HepG2 (cell line): Measurements from ENCODE around the gene ZFP42. TPM values are rescaled to one million over a fixed set of nuclear protein-coding genes. Genes with fewer than 3 reads are reported as not detected.

Experiments
- ATAC-seq: fragments of 200-7000 bp; cut with Tn5 transposase; 3 replicates; pipeline ENCODE4 v1.9.1; 2020; ENCODE audit warnings: mild to moderate bottlenecking, moderate library complexity
- BruUV-seq: library from RNA; stranded (reverse); fragments of 400-500 nt; replicated peaks from 2 replicates; lab custom pipeline; 2021; lab: Mats Ljungman, UMichigan
- CTCF ChIA-PET: fragments of 300-600 bp; formaldehyde crosslinking; extraction: SDS; loops from one replicate; lab custom pipeline; 2021; ENCODE audit warnings: low total read pairs, inconsistent platforms, low intra/inter-chr PET ratio; lab: Yijun Ruan, JAX
- POLR2A ChIA-PET: fragments of 350-600 bp; sonication (Branson Sonifier 250); formaldehyde crosslinking; loops from one replicate; lab custom pipeline; 2020; ENCODE audit warnings: antibody characterized with exemption, inconsistent platforms; lab: Yijun Ruan, JAX
- DNase-seq: peaks from one replicate; pipeline ENCODE4 v3.0.0-alpha.2; 2015; ENCODE audit warnings: low spot score
- FAIRE-seq: peaks from 3 replicates; lab custom pipeline; 2011; peaks lifted over from hg19 to GRCh38; lab: Jason Lieb, UNC
- H2AFZ ChIP-seq: one replicate; pipeline ENCODE4 v1.6.1; 2011; ENCODE audit warnings: low read length, inconsistent platforms
- H3K27ac ChIP-seq: fragments of 300-600 bp; 3 replicates; pipeline ENCODE4 v1.8.0; 2011; ENCODE audit warnings: mixed run types, mild to moderate bottlenecking, mixed read lengths, low read length, inconsistent platforms; ENCODE audit not compliant: insufficient read depth; ENCODE audit errors: extremely low read length
- H3K27me3 ChIP-seq, 2 experiments: fragments of 200-600 bp in 1 of 2; 2 replicates in 1 of 2; 3 replicates in 1 of 2; pipeline versions ENCODE4 v1.6.0 to v1.8.0; 2011; ENCODE audit warnings: low read length in 2 of 2, mild to moderate bottlenecking in 2 of 2, moderate library complexity in 2 of 2, inconsistent platforms in 1 of 2; ENCODE audit not compliant: insufficient read depth in 2 of 2, control insufficient read depth in 1 of 2
- H3K36me3 ChIP-seq, 2 experiments: fragments of 200-600 bp in 1 of 2; replicated peaks in 1 of 2; 2 replicates in 1 of 2; 3 replicates in 1 of 2; pipeline versions ENCODE4 v1.5.1 to v1.8.0; 2011; ENCODE audit warnings: low read length in 2 of 2, inconsistent platforms in 1 of 2; ENCODE audit not compliant: insufficient read depth in 2 of 2, control insufficient read depth in 1 of 2
- H3K4me1 ChIP-seq: 2 replicates; pipeline ENCODE4 v1.5.1; 2012; ENCODE audit warnings: low read length, inconsistent platforms; ENCODE audit not compliant: insufficient read depth
- H3K4me2 ChIP-seq: 2 replicates; pipeline ENCODE4 v1.6.0; 2011; ENCODE audit warnings: low read depth, low read length, inconsistent platforms
- H3K4me3 ChIP-seq, 3 experiments: fragments of 200-600 bp in 1 of 3; sonication (generic), shearing (Covaris generic) in 1 of 3; replicated peaks in 1 of 3; 2 replicates each; pipeline ENCODE4 v1.5.1; 2011 to 2016; ENCODE audit warnings: low read length in 3 of 3, inconsistent platforms in 2 of 3, low read depth in 2 of 3, mild to moderate bottlenecking in 2 of 3, control low read depth in 1 of 3, mixed read lengths in 1 of 3; ENCODE audit not compliant: insufficient read depth in 1 of 3
- H3K79me2 ChIP-seq: one replicate; pipeline ENCODE4 v1.6.1; 2011; ENCODE audit warnings: low read length, inconsistent platforms; ENCODE audit not compliant: insufficient read depth
- H3K9ac ChIP-seq: 2 replicates; pipeline ENCODE4 v1.6.0; 2011; ENCODE audit warnings: mild to moderate bottlenecking, low read depth, low read length, inconsistent platforms; ENCODE audit not compliant: insufficient read depth
- H3K9me3 ChIP-seq: 2 replicates; pipeline ENCODE4 v1.5.1; 2012; ENCODE audit warnings: mild to moderate bottlenecking, low read length
- H4K20me1 ChIP-seq: 2 replicates; pipeline ENCODE4 v1.6.0; 2011; ENCODE audit warnings: inconsistent platforms, mild to moderate bottlenecking, low read length, moderate library complexity; ENCODE audit not compliant: insufficient read depth
- CBX2 ChIP-seq, 2 experiments: fragments of 200-600 bp in 1 of 2; sonication (generic); formaldehyde crosslinking in 1 of 2; IDR thresholded peaks; 2 replicates each; pipeline versions ENCODE4 v1.7.0 to v1.8.1; 2018 to 2022; ENCODE audit warnings: low read depth in 2 of 2, low read length in 1 of 2, mild to moderate bottlenecking in 1 of 2, missing genetic modification reagents in 1 of 2
- DDIT3 ChIP-seq: sonication (generic); formaldehyde crosslinking; IDR thresholded peaks from 2 replicates; pipeline ENCODE4 v1.4.0; 2020; ENCODE audit warnings: mild to moderate bottlenecking, missing genetic modification reagents
- HNF4A ChIP-seq: sonication (generic); formaldehyde crosslinking; IDR thresholded peaks from 2 replicates; pipeline ENCODE4 v1.4.0; 2020; ENCODE audit warnings: missing genetic modification reagents
- MED8 ChIP-seq: sonication (generic); formaldehyde crosslinking; IDR thresholded peaks from 2 replicates; pipeline ENCODE4 v1.8.1; 2023; ENCODE audit warnings: mild to moderate bottlenecking, missing genetic modification reagents; ENCODE audit not compliant: insufficient replicate concordance
- NR2F2 ChIP-seq: IDR thresholded peaks from 2 replicates; pipeline ENCODE4 v1.6.1; 2012; ENCODE audit warnings: low read depth, inconsistent platforms, borderline replicate concordance
- SATB2 ChIP-seq: sonication (generic); formaldehyde crosslinking; IDR thresholded peaks from 2 replicates; pipeline ENCODE4 v1.5.0; 2020; ENCODE audit warnings: missing genetic modification reagents
- SSRP1 ChIP-seq: IDR thresholded peaks from 2 replicates; pipeline ENCODE4 v1.6.1; 2016; ENCODE audit warnings: control low read depth
- STAT5B ChIP-seq: sonication (generic); formaldehyde crosslinking; IDR thresholded peaks from 2 replicates; pipeline ENCODE4 v1.4.0; 2020; ENCODE audit warnings: missing genetic modification reagents
- TFAP4 ChIP-seq: sonication (generic); IDR thresholded peaks from 2 replicates; pipeline ENCODE4 v1.6.1; 2016; ENCODE audit warnings: low read depth, borderline replicate concordance
- ZNF740 ChIP-seq: sonication (generic); formaldehyde crosslinking; IDR thresholded peaks from 2 replicates; pipeline ENCODE4 v1.4.0; 2020; ENCODE audit warnings: missing genetic modification reagents
- WGBS: methylation state at CpG from one replicate; pipeline ENCODE4 v1.1.6; 2017; ENCODE audit warnings: low lambda C conversion rate; 5-methylcytosine and 5-hydroxymethylcytosine counted together
- in situ Hi-C: cut with HindIII; loops from 2 replicates; pipeline ENCODE4 v1.10.0; 2017; ENCODE audit warnings: low pct_unique_long_range_greater_than_20kb; ENCODE audit not compliant: extremely low pct_ligation_motif_present
- intact Hi-C: fragments of 100-400 bp; cut with micrococcal nuclease; formaldehyde crosslinking; loops from one replicate; pipeline ENCODE4 v1.10.0; 2022; ENCODE audit not compliant: unreplicated experiment
- polyA plus RNA-seq, 8 experiments: library from polyadenylated mRNA; depleted of rRNA in 3 of 8; stranded (reverse) in 7 of 8; unstranded in 1 of 8; fragments of >200 nt; fragmentation: Illumina TruSeq in 4 of 8; extraction: Trizol in 4 of 8; gene quantifications; 2 replicates each; pipeline versions ENCODE4 v1.2.1 to v1.2.3, GENCODE V29; 2011 to 2016; ENCODE audit warnings: low read depth in 4 of 8, missing spikeins in 1 of 8, mixed read lengths in 1 of 8; ENCODE audit not compliant: insufficient read depth in 1 of 8
- total RNA-seq, 5 experiments: library from RNA; depleted of rRNA; stranded (reverse); fragments of >200 nt; fragmentation: Illumina TruSeq; extraction: Trizol; gene quantifications; 2 replicates each; pipeline ENCODE4 v1.2.3, GENCODE V29; 2016; ENCODE audit warnings: low read depth in 1 of 5

The ZFP42 gene
- total and polyA plus RNA-seq, 2 of the 13 experiments (the other 11 are each of a cell fraction or from before 2014, with no cell fraction given) = not detected

GRCh38 chr4:188018262-188018661 is 22.7 kb downstream of the ZFP42 start:
- CTCF ChIA-PET = no interaction called here

More at GRCh38 chr4:188018262-188018661, 22.7 kb downstream of the ZFP42 start:
- intact Hi-C loops = no loop called here
- Histone ChIP-seq H3K27me3 (peaks cover 0 to 13% of the 10 kb centered on the region in 2 experiments; a peak in 1 of 5 replicates), H3K9me3 (no peaks in the 10 kb centered on the region), H3K9ac (no peak overlapping the region)
- TF ChIP-seq HNF4A (CRISPR knock-in tag) (no peak), CBX2 (IDR thresholded peaks at IDR 0.05; ENCODE audit: low read depth, low read length) (no peak), CBX2 (CRISPR knock-in tag; IDR thresholded peaks at IDR 0.05; ENCODE audit: low read depth) (no peak), NR2F2 (no peak), SATB2 (CRISPR knock-in tag) (no peak), STAT5B (CRISPR knock-in tag) (no peak), ZNF740 (CRISPR knock-in tag) (no peak), TFAP4 (no peak), DDIT3 (no peak), SSRP1 (CRISPR knock-in tag) (no peak), MED8 (no peak)
- TF ChIP-seq, all 625 proteins: peak for 0
- H3K27ac ChIP-seq = no peak overlapping the region
- 2% methylated on average over 6 of the region's 6 CpGs for WGBS
- H3K4me1 ChIP-seq = no peaks in the 10 kb centered on the region
- H4K20me1 ChIP-seq = no peaks in the 10 kb centered on the region
- no peak overlapping the region for H2AFZ ChIP-seq
- H3K4me2 ChIP-seq = no peak overlapping the region
- H3K36me3 ChIP-seq = no peaks in the 10 kb centered on the region
- DNase-seq (no peak), FAIRE-seq (no peak), ATAC-seq (no peak)
- POLR2A ChIA-PET = no interaction called here
- BruUV-seq = no TSS peak
- H3K4me3 ChIP-seq = no peak overlapping the region
- H3K79me2 ChIP-seq = no peaks in the 10 kb centered on the region
- in situ Hi-C loops = no loop called here
